ENCODE data around the gene FZR1. TPM values are rescaled to one million over a fixed set of nuclear protein-coding genes. Genes with fewer than 3 reads are reported as not detected.

The FZR1 gene
- total and polyA plus RNA-seq, 2 of the 8 experiments (the other 6 are each of a cell fraction or from before 2014, with no cell fraction given): 21.6 to 35.5 TPM

GRCh38 chr19:3476830-3477229 lies 29.3 kb upstream of the FZR1 start (continued):
- TF ChIP-seq MAX (IDR thresholded peaks at IDR 0.05): no peak
- TF ChIP-seq RAD21 (IDR thresholded peaks at IDR 0.05 in 1 of 2, conservative IDR thresholded peaks at IDR 0.05 in 1 of 2; ENCODE audit: low read depth in 2 of 2, low read length in 2 of 2): no peak
- TF ChIP-seq EZH2 (IDR thresholded peaks at IDR 0.05; ENCODE audit: low read depth, low read length, severe bottlenecking): no peak
- TF ChIP-seq BRCA1 (IDR thresholded peaks at IDR 0.05; ENCODE audit: low read depth, low read length): no peak
- no peak for TF ChIP-seq JUND (IDR thresholded peaks at IDR 0.05; ENCODE audit: low read length)
- TF ChIP-seq SIRT6 (IDR thresholded peaks at IDR 0.05; ENCODE audit: low read length): no peak
